ENCODE measurements around the gene NELL1. TPM values are rescaled to one million over a fixed set of nuclear protein-coding genes. Genes with fewer than 3 reads are reported as not detected.

The NELL1 gene
- total and polyA plus RNA-seq, 2 donors (not counting 3 experiments of a cell fraction or from before 2014, with no cell fraction given), result not detected

DNA sequence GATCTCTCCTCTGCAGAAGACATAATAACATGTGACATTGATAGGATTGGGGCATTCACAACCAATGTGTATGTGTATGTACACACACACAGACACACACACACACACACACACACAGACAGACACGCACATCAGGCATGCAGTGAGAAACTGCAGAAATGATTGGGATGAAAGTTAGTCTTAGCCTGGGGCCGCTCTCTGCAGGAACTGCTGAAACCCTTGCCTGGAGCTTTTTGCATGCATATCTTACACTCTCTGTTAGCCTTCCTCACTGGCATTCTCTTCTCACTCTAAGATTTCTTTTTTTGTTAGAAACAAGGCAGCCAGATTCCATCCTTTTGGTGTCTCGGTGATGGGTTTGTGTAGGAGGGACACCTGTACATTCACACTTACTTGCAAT lies 337.9 kb downstream of the NELL1 start:
- no peaks in the 10 kb centered on the region for H3K9me1 ChIP-seq (replicated peaks; ENCODE audit: control insufficient read depth, extremely low read depth, insufficient read depth, low read length)
- no peaks in the 10 kb centered on the region for H3K27me3 ChIP-seq (ENCODE audit: control insufficient read depth in 2 of 2, insufficient read depth in 2 of 2, low read length in 2 of 2)
- H3K4me1 ChIP-seq (ENCODE audit: control insufficient read depth, extremely low read depth, insufficient read depth, low read length), result no peaks in the 10 kb centered on the region
- H3K36me3 ChIP-seq (ENCODE audit: control insufficient read depth in 2 of 2, extremely low read depth in 1 of 2, insufficient read depth in 2 of 2, low read length in 2 of 2), result no peaks in the 10 kb centered on the region
- DNase-seq (ENCODE audit: low read depth, low spot score) (no peak), FAIRE-seq (no peak)
- intact Hi-C loops (cut with micrococcal nuclease) (no loop called here), dilution Hi-C loops (cut with MboI; ENCODE audit: extremely low pct_ligation_motif_present, low sequenced_read_pairs) (no loop called here)
- no peak overlapping the region for H2AFZ ChIP-seq (ENCODE audit: low read depth, low read length)
- H3K27ac ChIP-seq (ENCODE audit: insufficient read depth, low read depth, low read length), result no peak overlapping the region
- ChIA-PET CTCF (no interaction called here), POLR2A (no interaction called here)
- no TSS peak for BruUV-seq (replicated peaks)
- no peak overlapping the region for H3K4me2 ChIP-seq (ENCODE audit: insufficient read depth, low read length)
- no peak overlapping the region for H3K4me3 ChIP-seq (replicated peaks in 1 of 3; ENCODE audit: insufficient read depth in 1 of 3, low read depth in 1 of 3, low read length in 3 of 3)
- peaks cover 5% of the 10 kb centered on the region for H3K9me3 ChIP-seq (replicated peaks; ENCODE audit: control insufficient read depth, insufficient read depth, low read length)
- TF ChIP-seq POLR2A (IDR thresholded peaks at IDR 0.05; ENCODE audit: low read depth, low read length) (no peak), FOS (IDR thresholded peaks at IDR 0.05; ENCODE audit: borderline replicate concordance, insufficient read depth, low read length) (no peak), MYC (IDR thresholded peaks at IDR 0.05; ENCODE audit: low read depth, low read length) (no peak), POLR2AphosphoS5 (IDR thresholded peaks at IDR 0.05; ENCODE audit: insufficient read depth, low read depth, low read length) (no peak), EZH2 (IDR thresholded peaks at IDR 0.05; ENCODE audit: borderline replicate concordance, low read depth, low read length, severe bottlenecking) (no peak), GATA2 (IDR thresholded peaks at IDR 0.05; ENCODE audit: insufficient read depth, insufficient read length, low read depth, low read length) (no peak), JUN (IDR thresholded peaks at IDR 0.05; ENCODE audit: borderline replicate concordance, insufficient read depth, insufficient read length, low read depth) (no peak)
- TF ChIP-seq, protein P1, sequence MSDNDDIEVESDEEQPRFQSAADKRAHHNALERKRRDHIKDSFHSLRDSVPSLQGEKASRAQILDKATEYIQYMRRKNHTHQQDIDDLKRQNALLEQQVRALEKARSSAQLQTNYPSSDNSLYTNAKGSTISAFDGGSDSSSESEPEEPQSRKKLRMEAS (IDR thresholded peaks at IDR 0.05; ENCODE audit: insufficient read depth, insufficient read length), result no peak
- TF ChIP-seq, protein P2, sequence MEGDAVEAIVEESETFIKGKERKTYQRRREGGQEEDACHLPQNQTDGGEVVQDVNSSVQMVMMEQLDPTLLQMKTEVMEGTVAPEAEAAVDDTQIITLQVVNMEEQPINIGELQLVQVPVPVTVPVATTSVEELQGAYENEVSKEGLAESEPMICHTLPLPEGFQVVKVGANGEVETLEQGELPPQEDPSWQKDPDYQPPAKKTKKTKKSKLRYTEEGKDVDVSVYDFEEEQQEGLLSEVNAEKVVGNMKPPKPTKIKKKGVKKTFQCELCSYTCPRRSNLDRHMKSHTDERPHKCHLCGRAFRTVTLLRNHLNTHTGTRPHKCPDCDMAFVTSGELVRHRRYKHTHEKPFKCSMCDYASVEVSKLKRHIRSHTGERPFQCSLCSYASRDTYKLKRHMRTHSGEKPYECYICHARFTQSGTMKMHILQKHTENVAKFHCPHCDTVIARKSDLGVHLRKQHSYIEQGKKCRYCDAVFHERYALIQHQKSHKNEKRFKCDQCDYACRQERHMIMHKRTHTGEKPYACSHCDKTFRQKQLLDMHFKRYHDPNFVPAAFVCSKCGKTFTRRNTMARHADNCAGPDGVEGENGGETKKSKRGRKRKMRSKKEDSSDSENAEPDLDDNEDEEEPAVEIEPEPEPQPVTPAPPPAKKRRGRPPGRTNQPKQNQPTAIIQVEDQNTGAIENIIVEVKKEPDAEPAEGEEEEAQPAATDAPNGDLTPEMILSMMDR (IDR thresholded peaks at IDR 0.05; ENCODE audit: extremely low read depth in 1 of 2, insufficient read depth in 1 of 2, low read depth in 1 of 2, low read length in 2 of 2), result no peak
- H3K79me2 ChIP-seq (ENCODE audit: control insufficient read depth, insufficient read depth, low read length), result no peaks in the 10 kb centered on the region
- no peaks in the 10 kb centered on the region for H4K20me1 ChIP-seq (replicated peaks; ENCODE audit: control insufficient read depth, extremely low read depth, insufficient read depth, low read length)
- no peak overlapping the region for H3K9ac ChIP-seq (replicated peaks; ENCODE audit: extremely low read depth, insufficient read depth, low read length)

All from endothelial cell of umbilical vein (primary cell).